Limb (tissue), 2 donors: ENCODE data around the gene CES5A.
A peak's percentile ranks its signal among the peaks of the same experiment; 100 is the strongest.
"Not testable (repeated sequence)": the region's sequence is repeated elsewhere in the genome, so short reads cannot be mapped to it uniquely, and the experiment has no call there.

ENCODE experiments used
- DNase-seq, 2 donors: peaks; one replicate each; pipeline ENCODE4 v3.0.0-alpha.2; 2016; ENCODE audit errors: extremely low spot score in 2 of 2

CES5A gene

DNA sequence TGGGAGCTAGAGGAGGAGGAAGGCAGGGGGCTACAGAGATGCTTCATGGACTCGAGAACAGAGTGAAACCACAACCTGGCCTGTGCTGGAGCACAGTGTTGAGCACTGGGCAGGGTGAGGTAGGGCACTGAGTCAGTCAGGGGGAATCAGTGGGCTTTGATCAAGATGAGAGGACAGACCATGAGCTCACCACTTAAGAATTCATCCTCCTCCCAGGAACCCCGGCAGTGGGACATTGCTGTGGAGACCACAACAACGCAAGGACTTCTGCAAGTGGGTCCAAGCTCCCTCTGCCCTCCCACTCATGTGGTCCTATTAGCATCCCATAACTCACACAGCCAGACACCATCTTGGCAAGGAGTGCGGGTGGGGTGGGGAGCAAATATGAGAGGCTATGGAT, 1.7 kb upstream of the CES5A start:
- peak in 1 of 2 donors; percentile 35 for DNase-seq

DNA sequence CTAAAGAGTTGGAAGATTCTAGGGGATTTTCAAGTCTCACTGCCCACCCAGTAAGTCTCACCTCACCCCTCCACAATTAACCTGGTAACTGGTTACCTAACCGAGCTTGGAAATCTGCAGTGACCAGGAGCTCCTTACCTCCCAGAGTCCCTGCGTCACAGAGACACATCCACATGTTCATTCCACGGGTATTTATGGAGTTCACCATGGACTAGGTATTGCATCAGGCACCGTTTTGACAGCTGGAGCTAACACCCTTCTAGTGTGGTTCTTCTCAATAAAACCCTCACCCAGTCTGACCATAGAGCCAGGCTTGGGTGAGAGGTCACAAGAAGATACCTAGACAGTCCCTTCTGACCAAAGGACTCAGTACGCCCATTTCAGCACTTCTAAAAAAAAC, 2.1 kb downstream of the CES5A start:
- no peak for DNase-seq

DNA sequence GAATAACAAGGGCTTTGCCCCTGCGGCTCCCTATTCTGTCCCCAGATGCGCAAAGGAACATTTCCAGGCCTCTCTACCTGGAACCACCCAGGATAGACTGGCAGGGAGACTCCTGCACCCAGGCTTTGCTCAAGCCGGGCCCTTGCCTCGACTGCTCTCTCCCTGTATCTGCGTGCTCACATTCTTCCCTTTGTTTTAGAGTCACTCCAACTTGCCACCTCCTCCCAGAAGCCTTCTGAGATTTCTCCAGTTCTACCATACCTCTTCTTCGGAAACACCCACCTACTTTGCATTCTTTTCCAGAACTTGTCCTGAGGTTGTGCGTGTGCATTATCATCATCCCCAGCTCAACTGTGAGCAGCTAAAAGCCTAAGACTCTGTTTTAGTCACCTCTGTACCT, 3.0 kb downstream of the CES5A start:
- DNase-seq: no peak

DNA sequence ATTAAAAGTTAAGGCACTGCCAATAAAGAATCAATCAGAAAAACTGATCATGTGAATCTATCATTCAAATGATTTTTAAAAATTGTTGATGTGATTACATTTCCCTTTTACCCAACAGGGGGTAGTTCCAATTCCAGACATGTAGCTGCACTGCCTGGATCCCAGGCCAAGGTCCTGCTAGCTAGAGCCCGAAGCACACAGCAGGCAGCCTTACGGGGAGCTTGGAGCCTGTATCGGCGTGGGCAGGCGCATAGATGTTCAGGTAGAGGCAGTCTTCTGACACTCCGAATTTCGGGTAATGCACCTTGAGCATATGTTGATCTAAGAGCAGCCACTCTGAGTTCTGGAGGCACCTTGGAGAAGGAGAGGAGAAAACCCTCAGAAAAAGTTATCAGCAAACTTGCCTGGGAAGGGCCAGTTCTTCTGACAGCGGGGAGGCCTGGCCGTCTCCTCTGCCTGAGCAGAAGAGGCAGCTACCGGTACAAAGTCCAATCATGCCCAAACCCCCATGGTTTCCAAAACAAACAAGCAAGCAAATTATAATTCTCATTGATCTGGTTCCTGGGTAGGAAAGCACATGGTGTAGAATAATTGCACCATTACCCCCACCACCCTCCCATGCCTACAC, 3.6 kb downstream of the CES5A start:
- DNase-seq: no peak

DNA sequence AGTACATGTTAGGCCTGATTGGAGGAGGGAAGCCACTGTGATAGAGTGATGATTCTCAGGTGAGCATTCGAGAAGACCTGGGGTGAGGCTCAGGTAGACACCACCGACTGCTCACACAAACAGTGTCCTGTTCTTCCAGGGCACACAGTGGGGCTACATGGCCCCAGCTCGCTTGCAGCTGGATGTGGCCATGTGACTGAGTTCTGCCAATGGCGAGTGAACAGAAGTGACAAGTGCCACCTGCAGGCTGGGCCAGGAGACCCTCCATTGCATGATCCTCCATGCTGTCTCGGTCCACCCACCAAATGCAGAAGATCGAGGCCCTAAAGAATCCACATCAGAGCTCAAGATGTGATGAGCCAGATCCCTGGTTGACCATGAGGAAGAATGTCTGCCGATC, 6.2 kb downstream of the CES5A start:
- no peak for DNase-seq

DNA sequence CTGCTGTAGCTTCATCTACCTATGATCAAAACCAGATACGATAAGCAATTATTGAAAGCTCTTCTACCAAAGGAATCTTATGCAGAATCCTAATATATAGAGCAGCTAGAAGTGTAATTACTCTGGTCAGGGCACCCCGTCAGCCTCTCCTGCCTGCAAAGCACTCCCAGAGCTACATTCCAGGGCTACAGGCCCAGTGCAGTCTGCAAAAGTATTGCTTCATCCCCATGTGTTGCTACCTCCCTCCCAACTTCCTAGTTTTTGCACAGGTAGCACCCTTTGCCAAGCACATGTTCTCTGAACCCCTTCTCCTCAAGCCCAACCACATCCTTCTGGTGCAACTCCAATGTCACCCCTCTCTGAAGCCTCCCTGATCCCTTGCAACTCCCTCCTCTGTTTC, 7.0 kb downstream of the CES5A start:
- DNase-seq: no peak

DNA sequence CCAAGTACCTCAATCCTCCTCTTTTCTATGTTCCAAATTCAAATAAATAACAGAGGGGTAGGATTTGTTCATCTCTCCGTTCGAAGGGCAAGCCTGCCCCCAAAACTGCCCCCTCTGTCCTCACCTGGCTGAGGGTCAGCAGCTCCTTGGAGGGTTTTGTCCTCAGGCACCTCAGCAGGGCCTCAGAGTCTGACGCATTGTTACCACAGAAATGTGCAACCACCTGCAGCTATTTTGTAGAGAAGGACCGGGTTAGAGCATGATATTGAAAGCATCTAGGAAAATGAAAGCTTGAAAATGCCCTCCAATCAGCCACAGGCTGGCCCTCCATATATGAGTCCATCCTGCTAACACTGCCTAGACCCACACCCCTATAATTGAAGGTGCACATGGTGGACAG, 13.9 kb downstream of the CES5A start:
- DNase-seq: no peak

DNA sequence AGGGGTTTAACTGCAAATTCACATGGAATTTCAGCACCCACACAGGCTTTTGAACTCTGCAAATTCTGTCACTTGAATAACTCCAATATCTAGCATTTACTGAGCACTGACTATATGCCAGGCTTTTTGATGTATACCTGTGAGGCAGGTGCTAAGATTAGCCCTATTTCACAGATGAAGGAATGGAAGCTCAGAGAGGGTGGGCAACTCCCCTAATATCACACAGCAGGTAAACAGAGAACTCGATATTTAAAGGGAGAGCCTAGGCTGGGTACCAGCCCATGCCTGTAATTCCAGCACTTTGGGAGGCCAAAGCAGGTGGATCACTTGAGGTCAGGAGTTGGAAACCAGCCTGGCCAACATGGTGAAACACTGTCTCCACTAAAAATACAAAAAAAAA, 17.5 kb downstream of the CES5A start:
- not testable (repeated sequence) for DNase-seq

DNA sequence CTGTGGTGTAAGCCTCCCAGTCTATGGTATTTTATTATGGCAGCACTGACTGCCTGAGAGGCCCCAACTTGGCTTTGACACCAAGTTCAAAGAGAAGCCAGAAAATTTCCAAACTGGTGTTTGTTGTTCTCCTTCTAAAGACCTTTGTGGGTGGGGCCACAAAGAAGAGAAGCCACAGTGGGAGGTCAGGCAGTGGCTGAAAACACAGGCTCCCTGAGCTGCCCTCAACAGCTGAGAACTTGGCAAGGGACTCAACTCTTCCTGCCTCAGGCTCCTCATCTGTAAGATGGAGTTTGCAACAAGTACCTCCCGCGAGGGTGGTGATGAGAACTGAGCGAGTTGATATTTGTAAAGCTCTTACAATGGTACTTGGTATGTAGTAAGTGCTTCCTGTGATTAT, 18.2 kb downstream of the CES5A start:
- peak in 1 of 2 donors; percentile 14 for DNase-seq

DNA sequence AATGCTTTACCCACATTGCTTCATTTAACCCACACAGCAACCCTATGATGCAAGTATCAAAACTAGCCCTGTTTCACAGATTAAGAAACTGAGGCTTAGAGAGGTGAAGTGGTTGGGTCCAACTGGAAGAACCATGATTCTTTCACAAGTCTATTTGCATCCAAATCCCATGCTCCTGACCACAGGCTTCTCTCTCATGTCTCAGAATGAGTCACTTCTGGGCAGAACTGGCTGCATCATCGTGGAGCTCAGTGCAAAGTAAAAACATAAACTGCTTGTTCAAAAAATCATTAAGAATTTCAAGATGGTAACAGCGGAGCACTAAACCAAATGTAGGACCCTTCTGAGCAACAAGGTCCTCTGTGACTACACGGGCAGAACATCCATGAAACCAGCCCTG, 22.1 kb downstream of the CES5A start:
- no peak for DNase-seq

DNA sequence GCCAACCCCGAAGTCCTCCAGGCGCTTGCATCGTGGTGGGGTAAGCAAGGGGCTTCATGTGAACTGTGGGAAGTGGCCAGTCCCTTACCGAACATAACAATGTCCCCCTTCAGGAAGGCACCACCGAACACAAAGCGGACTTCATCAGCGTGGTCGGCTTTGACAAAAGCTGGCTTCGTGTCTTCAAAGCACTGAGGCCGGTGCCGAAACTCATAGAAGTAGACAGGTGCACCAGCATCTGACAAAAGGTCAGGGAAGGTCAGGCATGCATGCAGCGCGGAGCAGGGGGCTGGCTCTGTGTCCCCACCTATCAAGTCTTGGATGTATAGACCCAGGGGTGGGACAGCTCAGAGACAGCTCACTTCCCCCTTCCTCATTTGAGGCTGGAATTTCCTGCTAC, 25.6 kb downstream of the CES5A start:
- DNase-seq: no peak

DNA sequence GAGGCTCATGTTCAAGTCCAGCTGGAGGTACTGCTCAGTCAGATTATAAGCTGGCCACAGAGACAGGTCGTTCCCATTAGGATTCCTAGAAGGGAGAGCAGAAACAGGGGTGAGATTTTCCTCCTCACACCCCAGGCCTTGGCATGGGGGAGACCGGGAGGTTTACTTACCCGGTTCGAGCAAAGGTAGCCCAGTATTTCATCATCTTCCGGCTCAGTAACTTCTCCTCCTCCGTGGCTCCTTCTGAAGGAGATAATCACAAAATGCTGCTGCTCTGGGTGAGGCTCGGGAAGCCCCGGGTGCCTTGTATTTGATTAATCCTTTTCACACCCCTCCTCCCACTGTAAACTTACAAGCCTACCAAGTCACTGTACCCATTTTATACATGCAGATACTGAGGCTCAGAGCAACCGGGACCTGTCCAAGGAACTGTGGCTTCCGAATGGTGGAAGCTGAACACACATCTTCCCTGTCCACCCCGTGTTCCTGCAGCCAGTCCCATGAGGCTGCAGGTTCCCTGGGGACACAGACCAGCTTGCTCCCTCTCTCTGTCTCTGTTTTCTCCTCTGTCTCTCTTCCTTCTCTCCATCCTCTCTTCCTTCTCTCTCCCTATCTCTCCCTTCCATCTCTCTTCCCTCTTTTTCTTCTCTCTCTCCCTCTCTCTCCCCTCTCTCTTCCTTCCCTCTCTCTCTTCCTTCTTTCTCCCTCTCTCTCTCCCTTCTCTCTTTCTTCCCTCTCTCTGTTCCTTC, 28.4 kb downstream of the CES5A start:
- DNase-seq: no peak

DNA sequence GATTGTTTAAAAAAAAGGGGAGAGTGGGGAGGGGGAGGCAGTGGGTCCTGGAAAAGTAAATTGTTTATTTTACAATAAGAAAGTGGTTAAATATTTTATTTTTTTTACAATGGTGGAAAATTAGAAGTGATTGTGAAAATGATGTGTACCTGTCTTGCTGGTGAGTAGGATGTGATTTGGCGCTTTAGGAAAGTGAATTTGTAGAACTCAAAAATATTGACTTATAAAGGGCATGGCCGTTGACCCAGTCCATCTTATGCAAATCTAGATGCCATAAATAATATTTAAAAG, 32.1 kb downstream of the CES5A start:
- DNase-seq: no peak

DNA sequence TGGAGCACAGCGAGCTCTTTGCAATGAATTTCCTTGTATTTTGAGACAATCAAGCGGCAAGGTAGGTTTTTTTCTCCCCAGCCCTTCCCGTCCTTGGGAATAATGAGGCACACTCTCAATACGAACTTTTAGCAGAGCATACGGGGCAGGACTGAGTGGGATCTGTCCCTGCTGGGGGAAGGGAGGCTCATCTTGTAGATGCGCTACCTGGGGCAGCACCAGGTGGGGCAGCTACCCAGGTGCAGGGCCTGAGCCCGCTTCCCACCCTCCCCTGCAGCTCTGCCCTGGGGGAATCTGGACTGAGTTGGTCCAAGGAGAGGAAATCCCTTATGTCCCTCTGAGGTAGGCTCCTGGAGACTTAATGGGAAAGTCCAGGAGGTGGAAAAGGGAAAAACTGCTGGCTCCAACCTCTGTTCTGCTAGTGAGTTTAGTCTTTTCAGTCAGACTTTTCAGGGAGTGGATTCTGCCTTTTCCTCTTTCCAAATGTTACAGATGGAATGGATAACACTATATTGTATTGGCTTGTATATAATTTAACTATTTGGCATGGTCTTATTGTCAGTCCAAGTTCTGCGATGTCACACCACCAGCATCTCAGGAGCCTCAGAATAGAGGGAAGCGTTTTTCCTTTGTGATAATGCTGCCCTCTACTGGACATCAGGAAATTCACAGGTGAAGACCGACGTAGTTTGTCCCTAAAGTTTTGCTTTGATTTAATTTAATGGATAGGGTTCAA, 32.6 kb downstream of the CES5A start:
- peak in 1 of 2 donors; percentile 72 for DNase-seq

DNA sequence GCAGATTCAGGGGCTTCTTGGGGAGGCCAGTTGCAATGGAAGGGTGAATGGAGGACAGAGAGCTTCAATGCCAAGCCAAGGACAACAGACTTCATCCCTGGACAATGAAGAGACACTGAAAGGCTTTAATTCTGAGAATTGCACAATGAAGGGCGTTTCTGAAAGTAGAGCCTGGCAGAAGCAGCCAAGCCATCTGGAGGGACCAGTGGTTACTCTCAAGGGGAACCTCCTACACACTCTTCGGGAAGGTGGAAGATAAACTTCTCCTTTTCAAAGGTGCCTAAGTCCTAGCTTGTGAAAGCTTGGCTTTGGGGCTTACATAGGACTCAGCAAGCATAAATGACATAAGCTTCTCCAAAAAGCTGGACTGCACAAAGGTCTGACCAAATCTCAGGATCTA, 36.1 kb downstream of the CES5A start:
- DNase-seq: no peak

DNA sequence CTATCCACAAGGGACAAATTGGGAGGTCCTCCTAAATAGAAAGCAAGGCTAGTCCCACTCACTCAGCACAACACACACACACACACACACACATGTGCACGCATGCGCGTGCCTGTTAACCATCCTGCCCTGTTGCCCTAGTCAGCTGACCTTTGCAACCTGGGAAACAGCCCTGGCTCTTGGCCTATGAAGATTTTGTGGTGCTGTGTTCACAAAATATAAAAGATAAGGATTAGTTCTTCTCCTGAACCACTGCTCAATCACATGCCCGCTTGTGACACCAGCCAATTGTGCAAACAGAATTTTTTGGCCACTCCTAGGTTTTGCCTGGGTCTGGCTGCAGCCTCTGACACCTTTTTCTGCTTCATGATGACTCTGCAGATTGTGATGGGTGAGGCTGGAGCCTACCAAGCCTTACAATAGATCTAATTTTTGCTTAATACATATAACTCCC, 39.0 kb downstream of the CES5A start:
- no peak for DNase-seq

DNA sequence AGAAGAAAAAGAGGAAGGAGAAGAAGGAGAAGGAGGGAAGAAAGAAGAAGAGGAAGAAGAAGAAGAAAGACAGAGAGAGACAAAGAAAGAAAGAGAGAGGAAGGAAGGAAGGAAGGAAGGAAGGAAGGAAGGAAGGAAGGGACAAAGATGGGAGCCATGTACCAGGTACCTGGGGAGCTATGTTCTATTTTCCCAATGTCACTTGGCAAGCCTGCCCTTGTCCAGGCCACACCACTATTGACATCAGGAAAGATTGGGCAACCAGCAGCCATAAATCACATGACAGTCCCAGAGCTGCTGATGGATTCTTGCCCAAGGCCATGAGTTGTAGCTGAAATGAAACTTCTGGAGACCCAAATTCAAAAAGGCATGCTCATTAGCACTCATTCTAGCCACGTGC, 39.6 kb downstream of the CES5A start:
- DNase-seq: no peak

DNA sequence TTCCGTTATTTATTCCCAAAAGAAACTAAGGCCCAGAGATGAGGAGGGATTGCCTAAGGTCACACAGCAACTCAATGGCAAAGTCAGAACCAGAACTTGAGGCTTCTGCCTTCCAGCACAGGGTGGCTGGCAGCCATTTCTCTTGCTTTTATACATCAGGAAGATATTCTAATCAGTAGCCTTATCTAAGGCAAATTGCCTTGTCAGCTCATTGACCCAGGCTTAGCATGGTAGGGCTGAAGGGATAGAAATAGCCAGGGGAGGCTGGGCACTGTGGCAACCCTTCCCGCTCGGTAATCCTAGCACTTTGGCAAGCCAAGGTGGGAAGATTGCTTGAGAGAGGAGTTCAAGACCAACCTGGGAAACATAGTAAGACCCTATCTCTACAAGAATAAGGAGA, 40.0 kb downstream of the CES5A start:
- DNase-seq: not testable (repeated sequence)

DNA sequence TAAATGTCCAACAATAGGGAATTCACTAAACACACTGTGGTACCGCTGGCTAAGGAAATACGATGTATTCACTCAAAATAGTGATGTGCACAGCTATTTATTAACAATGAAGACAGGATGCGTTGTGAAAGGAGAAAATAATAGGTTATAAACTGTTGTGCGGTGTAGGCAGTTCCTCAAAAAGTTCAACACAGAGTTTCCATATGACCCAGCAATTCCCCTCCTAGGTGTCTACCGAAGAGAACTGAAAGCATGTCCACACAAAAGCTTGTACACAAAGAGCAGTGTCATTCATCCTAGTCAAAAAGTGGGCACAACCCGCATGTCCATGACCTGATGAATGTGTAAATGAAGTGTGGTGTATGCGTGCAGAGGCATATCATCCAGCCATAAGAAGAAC, 41.1 kb downstream of the CES5A start:
- DNase-seq: no peak

DNA sequence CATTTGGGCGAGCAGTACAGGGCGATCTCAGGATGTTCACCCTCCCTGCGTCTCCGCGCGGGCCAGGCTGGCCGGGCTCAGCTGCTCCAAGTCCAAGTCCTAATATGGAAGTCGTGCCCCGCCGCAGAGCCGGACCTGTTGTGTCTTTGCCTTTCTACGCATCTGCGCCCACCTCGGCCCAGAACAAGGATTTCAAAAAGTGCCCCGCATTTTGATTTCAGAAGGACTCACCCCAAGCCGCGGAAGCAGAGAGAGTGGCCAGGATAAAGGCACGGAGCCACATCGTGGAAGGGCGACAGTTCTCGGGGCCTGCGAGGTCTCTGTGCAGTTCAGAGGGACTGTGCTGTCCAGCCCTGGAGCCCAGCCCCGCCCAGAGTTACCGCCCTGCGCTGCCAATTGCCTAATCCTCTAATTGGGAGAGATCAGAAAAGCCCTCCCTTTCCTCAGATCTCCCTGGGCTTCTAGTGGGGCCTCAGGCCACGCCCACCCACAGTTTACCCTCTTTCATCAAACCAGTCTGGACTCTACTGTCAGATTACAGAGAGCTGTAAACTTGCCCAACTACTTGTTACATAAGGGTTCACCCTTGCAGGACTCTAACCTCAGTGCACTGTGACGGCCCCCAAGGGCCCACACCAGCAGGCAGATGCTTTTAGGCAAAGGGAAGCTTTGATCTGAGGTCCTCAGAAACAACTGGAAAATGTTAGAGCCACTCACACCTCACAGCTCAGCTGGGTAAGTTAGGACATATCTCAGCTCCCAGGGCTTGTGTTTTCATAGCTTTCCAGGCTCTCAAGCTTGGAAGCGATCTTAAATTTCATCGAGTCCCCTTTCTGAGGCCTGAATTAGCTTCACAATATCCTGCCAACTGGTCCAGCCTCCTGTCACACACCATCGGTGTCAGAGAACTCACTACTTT, 42.1 kb downstream of the CES5A start, which contains the start of gene CES1:
Gene CES1 (minus strand): TSS at position 324 of the 919 bp plus-strand sequence. CDS start 41 bp downstream, at position 283.
- no peak for DNase-seq

DNA sequence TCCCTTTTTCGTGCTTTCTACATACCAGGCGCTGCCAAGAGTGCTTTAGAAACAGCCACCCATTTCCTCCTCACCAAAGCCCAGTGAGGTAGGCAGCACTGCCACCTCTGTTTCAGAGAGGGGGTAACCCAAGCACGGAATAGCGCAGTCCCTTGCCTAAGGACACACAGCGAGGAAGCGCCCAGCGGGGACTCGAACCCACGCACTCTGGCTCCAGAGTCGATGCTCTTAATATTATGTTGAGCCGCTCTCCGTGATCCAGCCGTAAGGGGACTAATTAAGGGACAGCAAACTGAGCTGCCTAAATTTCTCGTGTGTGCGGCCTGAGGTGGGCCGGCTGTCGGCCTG, 42.8 kb downstream of the CES5A start:
- DNase-seq: no peak
